ENCODE measurements around the gene ZNF827. TPM values are rescaled to one million over a fixed set of nuclear protein-coding genes. Genes with fewer than 3 reads are reported as not detected.
A peak's percentile ranks its signal among the peaks of the same experiment; 100 is the strongest.

The ZNF827 gene
- total RNA-seq, 1 donor from 2014 or later, result 11.2 TPM

- Histone ChIP-seq H3K27ac (no peak overlapping the region), H3K27me3 (no peaks in the 10 kb centered on the region), H3K4me1 (peaks cover 7% of the 10 kb centered on the region), H3K36me3 (no peaks in the 10 kb centered on the region), H3K9me3 (no peaks in the 10 kb centered on the region), H3K4me3 (no peak overlapping the region)
- ATAC-seq, result peak; percentile 37
- TF ChIP-seq CTCF (IDR thresholded peaks at IDR 0.05), result no peak
- DNase-seq, result no peak
- intact Hi-C loops (cut with DNase I), result no loop called here
Observed at GRCh38 chr4:145887241-145887991, 51.2 kb downstream of the ZNF827 start.

- H3K4me3 ChIP-seq, result no peak overlapping the region
Observed at GRCh38 chr4:145886871-145887240, 51.8 kb downstream of the ZNF827 start.

GRCh38 chr4:145885666-145886065 lies 53.0 kb downstream of the ZNF827 start:
- H3K27ac ChIP-seq, result no peak overlapping the region
- no peak for DNase-seq
- no peak overlapping the region for H3K4me3 ChIP-seq
- H3K27me3 ChIP-seq, result no peaks in the 10 kb centered on the region
- intact Hi-C loops (cut with DNase I), result no loop called here
- peaks cover 20% of the 10 kb centered on the region for H3K4me1 ChIP-seq
- no peak for ATAC-seq
- H3K9me3 ChIP-seq, result no peaks in the 10 kb centered on the region
- no peak for TF ChIP-seq CTCF (IDR thresholded peaks at IDR 0.05)
- no peaks in the 10 kb centered on the region for H3K36me3 ChIP-seq

More at GRCh38 chr4:145886871-145887240, 51.8 kb downstream of the ZNF827 start:
- Histone ChIP-seq H3K27me3 (no peaks in the 10 kb centered on the region), H3K27ac (no peak overlapping the region), H3K9me3 (no peaks in the 10 kb centered on the region), H3K4me1 (peaks cover 11% of the 10 kb centered on the region), H3K36me3 (no peaks in the 10 kb centered on the region)
- intact Hi-C loops (cut with DNase I), result no loop called here
- ATAC-seq, result no peak
- no peak for TF ChIP-seq CTCF (IDR thresholded peaks at IDR 0.05)
- no peak for DNase-seq

GRCh38 chr4:145884775-145885174 lies 53.8 kb downstream of the ZNF827 start:
- no peak for DNase-seq
- H3K27ac ChIP-seq, result no peak overlapping the region
- ATAC-seq, result no peak
- H3K27me3 ChIP-seq, result no peaks in the 10 kb centered on the region
- no peak for TF ChIP-seq CTCF (IDR thresholded peaks at IDR 0.05)
- H3K9me3 ChIP-seq, result no peaks in the 10 kb centered on the region
- no peaks in the 10 kb centered on the region for H3K36me3 ChIP-seq
- intact Hi-C loops (cut with DNase I), result no loop called here
- H3K4me3 ChIP-seq, result no peak overlapping the region
- H3K4me1 ChIP-seq, result peaks cover 22% of the 10 kb centered on the region

- TF ChIP-seq CTCF (IDR thresholded peaks at IDR 0.05), result no peak
- Histone ChIP-seq H3K4me1 (peaks cover 28% of the 10 kb centered on the region), H3K27me3 (no peaks in the 10 kb centered on the region), H3K27ac (no peak overlapping the region), H3K9me3 (no peaks in the 10 kb centered on the region), H3K4me3 (no peak overlapping the region), H3K36me3 (no peaks in the 10 kb centered on the region)
- no peak for DNase-seq
- no peak for ATAC-seq
- intact Hi-C loops (cut with DNase I), result no loop called here
Observed at GRCh38 chr4:145883101-145883694, 55.4 kb downstream of the ZNF827 start.
